LNCaP clone FGC (cell line): ENCODE data around the gene MAGI3.

ENCODE experiments used
- DNase-seq: peaks from one replicate; pipeline ENCODE4 v3.0.0-alpha.2; 2011; ENCODE audit warnings: low read depth
- H3K4me3 ChIP-seq: 2 replicates; pipeline ENCODE4 v1.5.1; 2011; ENCODE audit warnings: mild to moderate bottlenecking, low read depth, low read length, control low read depth
- TF ChIP-seq, protein P1 (sequence below): IDR thresholded peaks from 2 replicates; pipeline ENCODE4 v1.5.1; 2012; ENCODE audit warnings: mild to moderate bottlenecking; ENCODE audit not compliant: control insufficient read depth, insufficient read depth; ENCODE audit errors: extremely low read depth

Gene MAGI3

DNA sequence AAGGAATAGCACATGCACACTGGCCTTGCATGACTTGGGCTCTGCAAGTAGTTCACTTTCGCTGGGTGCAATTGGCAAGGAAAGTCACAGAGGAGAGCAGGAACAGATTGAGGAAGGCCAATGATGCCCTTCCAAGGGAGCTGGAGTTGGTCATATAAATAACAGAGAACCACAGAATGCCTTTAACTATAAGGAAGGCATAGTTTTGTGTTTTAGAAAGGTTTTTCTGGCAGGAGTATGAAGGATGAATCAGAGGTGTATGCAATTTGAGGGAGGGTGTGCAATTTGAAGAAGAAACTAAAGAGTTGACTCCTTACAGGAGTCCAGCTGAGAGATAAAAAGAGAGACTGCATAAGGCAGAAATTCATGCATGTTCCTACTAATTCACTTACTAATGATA, 256.8 kb downstream of the MAGI3 start:
- TF ChIP-seq, protein P1, sequence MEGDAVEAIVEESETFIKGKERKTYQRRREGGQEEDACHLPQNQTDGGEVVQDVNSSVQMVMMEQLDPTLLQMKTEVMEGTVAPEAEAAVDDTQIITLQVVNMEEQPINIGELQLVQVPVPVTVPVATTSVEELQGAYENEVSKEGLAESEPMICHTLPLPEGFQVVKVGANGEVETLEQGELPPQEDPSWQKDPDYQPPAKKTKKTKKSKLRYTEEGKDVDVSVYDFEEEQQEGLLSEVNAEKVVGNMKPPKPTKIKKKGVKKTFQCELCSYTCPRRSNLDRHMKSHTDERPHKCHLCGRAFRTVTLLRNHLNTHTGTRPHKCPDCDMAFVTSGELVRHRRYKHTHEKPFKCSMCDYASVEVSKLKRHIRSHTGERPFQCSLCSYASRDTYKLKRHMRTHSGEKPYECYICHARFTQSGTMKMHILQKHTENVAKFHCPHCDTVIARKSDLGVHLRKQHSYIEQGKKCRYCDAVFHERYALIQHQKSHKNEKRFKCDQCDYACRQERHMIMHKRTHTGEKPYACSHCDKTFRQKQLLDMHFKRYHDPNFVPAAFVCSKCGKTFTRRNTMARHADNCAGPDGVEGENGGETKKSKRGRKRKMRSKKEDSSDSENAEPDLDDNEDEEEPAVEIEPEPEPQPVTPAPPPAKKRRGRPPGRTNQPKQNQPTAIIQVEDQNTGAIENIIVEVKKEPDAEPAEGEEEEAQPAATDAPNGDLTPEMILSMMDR, result no peak
- no peak overlapping the region for H3K4me3 ChIP-seq
- no peak for DNase-seq

DNA sequence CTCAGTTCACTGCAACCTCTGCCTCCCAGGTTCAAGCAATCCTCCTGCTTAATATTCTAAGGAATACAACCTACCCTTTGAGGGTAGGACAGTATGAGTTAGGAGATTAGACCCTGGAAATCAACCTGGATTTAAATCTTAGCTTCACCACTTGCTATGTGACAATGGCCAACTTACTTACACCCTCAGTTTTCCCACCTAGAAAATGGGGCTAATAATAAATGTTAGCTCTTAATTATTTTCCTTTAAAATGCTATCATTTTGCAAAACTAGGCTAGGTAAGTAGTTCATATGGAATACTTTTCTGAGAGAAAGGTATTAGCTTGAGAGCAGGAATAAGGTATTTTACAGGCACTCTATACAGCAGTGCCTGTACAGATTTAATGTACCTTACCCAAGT, 258.2 kb downstream of the MAGI3 start:
- TF ChIP-seq, protein P1, result no peak
- no peak overlapping the region for H3K4me3 ChIP-seq
- DNase-seq, result no peak

DNA sequence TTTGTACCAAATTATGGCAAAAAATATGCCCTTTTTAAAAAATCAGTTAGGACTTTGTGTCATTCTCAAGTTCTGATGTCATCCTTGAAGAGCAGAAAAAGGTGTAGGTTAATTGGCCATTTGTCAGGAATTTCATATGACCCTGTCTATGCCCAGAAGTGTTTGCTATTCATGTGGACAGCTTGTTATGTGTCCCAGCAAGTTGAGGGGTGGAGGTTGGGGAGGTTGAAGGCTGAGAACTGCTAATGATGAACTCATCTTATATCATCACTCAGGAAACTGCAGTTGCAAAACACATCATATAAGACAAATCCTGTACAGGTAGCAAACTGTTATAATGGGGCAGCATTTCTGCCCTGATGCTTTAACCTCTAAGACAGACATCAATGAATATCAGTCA, 262.5 kb downstream of the MAGI3 start:
- no peak for DNase-seq
- TF ChIP-seq, protein P1, result no peak
- no peak overlapping the region for H3K4me3 ChIP-seq

DNA sequence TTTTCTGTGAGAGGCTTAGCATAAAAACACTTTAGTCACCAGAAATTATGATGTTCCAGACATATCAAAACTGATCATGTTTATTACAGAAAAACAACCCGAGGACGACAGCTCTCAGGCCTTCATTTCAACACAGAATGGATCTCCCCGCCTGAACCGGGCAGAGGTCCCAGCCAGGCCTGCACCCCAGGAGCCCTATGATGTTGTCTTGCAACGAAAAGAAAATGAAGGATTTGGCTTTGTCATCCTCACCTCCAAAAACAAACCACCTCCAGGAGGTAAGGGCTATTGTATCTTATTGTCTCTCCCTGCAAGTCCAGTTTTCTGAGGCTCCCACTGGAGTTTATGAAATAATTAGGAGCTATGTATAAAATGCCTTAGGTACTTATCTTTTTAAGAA, 263.4 kb downstream of the MAGI3 start:
- no peak overlapping the region for H3K4me3 ChIP-seq
- DNase-seq, result no peak
- TF ChIP-seq, protein P1, result no peak

DNA sequence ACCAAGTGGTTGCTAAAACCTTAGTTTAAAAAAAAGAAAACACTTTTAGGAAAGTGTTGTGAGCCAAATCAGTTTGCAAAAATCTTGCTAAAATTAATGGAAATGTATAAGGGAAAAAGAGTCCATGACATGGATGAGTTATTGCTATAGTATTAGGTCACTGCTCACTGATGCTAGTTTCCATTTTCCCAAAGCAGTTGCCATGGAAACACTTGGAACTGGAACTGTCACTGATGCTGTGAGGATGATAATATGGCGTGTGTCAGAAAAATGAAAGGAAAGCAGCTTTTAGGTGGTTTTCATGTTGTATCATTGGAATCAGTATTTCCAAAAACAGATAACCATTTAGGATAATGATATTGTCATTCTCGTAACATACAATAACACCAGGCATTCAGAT, 264.6 kb downstream of the MAGI3 start:
- DNase-seq, result no peak
- no peak overlapping the region for H3K4me3 ChIP-seq
- TF ChIP-seq, protein P1, result no peak

DNA sequence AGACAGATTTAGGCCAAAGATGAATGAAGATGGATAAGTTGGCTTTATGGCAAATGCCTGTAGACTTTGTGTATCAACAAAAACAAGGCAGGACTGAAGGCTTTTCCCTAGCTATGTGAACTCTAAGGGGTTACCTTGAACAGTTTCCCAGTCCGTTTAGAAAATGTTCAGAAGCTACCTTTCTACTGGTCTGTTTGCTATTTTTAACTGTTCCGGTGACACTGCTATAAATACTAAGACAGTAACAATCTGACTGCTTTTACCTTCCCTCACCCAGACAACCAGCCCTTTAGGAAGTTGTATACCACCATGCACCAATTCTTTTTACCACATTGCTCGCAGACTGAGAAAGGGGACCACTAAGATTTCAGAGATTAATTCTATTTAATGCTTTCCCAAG, 266.8 kb downstream of the MAGI3 start:
- no peak for DNase-seq
- TF ChIP-seq, protein P1, result no peak
- H3K4me3 ChIP-seq, result no peak overlapping the region

DNA sequence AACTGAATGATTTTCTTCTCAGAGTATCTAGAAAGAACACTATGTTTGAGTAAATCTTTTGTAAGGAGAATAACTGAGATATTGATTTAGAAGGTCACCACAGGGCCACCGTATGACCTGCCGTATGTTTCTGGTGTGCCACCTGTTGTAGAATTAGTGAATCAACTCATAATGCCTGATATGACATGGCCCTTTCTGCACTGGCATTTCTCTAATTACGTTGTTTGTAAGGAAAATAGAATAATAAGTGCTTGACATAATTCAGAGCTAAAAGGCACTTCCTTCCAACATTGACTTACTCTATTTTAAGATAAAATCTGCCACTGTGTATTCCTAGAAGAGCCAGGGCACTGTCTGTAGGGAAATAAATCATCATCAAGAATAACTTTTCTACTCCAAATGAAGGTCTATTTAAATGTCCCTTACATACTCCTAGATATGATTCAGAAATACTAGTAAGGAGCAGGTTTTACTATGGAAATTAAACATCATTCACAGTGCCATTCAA, 267.3 kb downstream of the MAGI3 start:
- TF ChIP-seq, protein P1, result no peak
- no peak for DNase-seq
- no peak overlapping the region for H3K4me3 ChIP-seq
